GM18951 (cell line): ENCODE results near the gene FBXL7.

Experiments
- POLR2A ChIP-seq: IDR thresholded peaks from 4 replicates; pipeline ENCODE4 v1.6.1; 2011; ENCODE audit warnings: mild to moderate bottlenecking; ENCODE audit not compliant: insufficient read length, insufficient read depth; ENCODE audit errors: extremely low read depth
- in situ Hi-C: fragments of 300-500 bp; cut with MboI; formaldehyde crosslinking; loops from one replicate; pipeline ENCODE4 v1.12.0; 2022; ENCODE audit warnings: low sequenced_read_pairs, mixed read lengths, inconsistent platforms; ENCODE audit not compliant: unreplicated experiment

Gene FBXL7

DNA sequence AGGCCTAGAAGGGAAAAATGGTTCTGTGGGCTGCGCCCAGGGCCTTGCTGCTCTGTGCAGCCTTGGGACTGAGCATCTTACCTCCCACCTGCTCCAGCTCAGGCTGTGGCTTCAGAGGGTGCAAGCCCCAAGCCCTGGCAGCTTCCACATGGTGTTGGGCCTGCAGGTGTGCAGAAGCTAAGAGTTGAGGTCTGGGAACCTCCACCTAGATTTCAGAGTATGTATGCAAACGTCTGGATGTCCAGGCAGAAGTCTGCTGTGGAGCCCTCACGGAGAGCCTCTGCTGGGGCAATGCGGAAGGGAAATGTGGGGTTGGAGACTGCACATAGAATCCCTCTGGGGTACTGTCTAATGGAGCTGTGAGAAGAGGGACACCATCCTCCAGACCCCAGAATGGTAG, 36.0 kb downstream of the FBXL7 start:
- TF ChIP-seq POLR2A: no peak
- in situ Hi-C loops: no loop called here

DNA sequence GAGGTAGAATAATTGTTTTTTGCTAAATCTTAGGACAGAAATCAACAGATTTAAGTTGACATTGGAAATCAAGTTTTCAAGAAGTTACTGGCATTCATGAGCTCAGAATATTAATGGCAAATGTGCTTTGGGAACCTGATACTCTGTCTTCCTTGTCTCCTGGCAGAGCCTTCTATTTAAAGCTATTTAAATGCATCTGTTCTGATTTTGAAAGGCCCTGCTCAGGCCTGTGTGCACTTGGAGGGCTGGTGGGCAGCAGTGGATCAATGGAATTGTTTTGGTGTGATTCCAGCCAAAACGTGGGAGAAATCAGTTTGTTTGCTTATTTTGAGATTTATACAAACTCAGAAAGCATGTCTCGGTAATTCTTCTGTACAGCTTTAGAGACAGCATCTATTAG, 38.5 kb downstream of the FBXL7 start:
- in situ Hi-C loops: no loop called here
- TF ChIP-seq POLR2A: no peak

DNA sequence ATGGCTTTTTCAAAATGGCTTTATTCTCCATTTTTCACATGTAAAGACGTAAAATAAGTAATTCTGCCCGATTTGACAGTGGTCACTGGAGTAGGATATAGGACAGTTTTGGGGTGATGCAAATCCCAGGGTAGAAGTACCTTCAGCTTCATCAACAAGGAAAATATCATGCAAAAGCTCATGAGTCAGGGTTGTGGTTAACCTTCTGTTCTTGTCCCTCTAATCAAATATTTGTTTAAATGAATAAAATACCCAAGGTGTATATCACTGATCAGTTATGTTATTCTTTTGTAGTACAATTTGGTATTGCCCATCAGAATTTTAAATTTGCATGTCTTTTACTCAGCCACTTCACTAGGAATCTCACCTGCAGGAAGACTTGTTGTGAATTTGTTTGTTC, 40.0 kb downstream of the FBXL7 start:
- in situ Hi-C loops: no loop called here
- TF ChIP-seq POLR2A: no peak

DNA sequence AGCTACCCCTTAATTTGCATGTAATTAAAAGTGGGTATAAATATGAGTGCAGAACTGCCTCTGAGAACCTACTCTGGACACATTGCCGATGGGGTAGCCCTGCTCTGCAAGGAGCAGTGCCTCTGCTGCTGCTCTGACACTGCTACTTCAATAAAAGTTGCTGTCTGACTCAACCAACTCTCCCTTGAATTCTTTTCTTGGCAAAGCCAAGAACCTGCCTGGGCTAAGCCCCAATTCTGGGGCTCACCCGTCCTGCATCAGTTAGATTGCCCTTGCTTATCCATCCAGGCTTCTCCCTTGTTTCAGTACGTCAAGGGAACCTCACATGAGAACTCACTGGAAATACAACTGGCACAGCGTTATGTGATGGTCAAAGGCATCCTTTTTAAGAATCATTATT, 44.1 kb downstream of the FBXL7 start:
- no peak for TF ChIP-seq POLR2A
- in situ Hi-C loops: no loop called here

DNA sequence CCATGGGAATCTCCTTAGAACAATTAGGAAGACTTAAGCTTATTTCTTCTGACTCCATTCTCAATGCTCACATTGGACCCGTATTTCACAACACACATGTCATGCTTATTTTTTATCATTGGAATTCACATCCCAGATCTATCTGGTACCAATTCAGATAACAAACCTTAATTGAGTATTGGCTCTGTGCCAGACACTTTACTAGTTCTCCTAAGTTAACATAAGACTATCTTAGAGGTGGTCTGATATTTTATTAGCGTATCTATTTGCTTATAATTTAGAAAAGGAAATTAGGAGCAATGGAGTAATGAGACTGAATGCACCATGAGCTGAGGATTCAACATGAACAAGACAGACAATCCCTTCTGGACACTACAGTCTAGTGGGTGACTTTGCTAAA, 45.1 kb downstream of the FBXL7 start:
- in situ Hi-C loops: no loop called here

DNA sequence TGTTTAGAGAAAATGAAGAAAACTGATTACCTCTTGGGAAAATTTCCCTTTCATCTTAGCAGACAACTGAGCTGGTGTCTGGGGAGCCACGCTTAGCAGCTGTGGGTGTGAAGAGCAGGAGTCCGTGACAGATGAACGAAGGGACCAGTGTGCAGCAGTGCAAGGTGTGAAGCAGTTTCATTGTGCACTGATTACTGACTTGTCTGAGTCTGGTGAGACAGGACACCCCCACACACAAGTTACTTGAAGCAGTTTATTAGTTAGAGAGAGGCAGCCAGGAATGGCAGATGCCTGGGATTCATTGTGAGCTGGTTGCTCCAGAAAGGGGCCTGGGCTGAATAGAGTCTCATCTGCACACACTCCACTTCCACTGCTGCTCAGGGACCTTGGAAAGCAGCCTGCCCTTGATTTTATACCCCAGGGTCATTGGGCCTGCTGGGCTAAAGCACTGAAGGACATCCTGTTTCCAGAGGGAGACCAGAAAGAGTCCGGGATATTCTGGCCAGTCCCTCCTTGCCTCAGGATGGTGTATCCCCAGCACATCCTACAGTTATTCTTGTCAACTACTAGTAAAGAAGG, 47.4 kb downstream of the FBXL7 start:
- in situ Hi-C loops: no loop called here

More for the DNA sequence above, 45.1 kb downstream of the FBXL7 start:
- TF ChIP-seq POLR2A: no peak

DNA sequence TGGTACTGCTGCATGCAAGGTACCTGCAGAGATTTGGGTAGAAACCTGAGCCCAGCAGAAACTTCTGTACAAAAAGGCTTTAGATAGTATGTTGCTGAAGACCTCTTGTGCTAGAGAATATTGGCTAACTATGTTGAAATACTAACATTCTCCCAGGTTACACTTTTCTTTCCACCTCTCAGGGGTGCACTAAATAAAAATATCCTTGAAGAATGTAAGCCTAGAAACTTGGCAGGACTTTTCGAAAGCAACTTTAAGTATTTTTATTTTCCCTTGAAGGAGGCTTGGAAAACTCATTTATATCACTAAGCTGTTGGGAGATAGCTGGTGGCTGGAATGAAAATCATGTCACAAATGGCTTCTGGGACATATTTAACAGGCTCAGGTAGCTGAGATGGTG, 50.0 kb downstream of the FBXL7 start:
- no peak for TF ChIP-seq POLR2A
- in situ Hi-C loops: no loop called here

More for the DNA sequence above, 47.4 kb downstream of the FBXL7 start:
- no peak for TF ChIP-seq POLR2A

DNA sequence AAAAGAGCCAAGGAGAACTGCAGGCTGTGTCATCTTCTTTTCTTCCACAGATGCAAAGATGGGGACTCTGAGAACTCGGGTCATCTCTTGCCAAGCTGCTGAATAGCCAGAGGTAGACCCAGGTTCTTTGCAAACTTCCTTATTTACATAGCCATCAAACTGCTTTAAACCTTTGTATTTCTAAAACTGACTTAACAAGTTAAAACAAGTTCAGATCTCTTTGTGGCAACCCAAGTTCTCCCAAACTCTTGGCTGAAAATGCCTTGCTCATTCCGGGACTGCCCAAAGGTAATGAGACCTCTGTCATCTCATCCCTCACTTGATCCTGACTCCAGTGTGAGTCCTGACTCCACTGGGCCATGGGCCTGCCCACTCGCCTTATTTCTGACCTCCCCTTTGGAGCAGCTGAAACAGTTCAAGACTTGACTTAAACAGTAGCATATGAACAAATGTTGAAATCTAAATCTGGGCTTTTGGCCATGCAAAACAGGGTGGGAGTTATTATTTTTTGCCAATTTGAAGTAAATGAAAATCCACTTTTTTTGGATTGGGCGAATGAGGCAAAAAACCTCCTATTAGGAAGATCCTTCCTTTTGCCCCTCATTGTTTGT, 50.6 kb downstream of the FBXL7 start:
- in situ Hi-C loops: no loop called here
- TF ChIP-seq POLR2A: no peak

DNA sequence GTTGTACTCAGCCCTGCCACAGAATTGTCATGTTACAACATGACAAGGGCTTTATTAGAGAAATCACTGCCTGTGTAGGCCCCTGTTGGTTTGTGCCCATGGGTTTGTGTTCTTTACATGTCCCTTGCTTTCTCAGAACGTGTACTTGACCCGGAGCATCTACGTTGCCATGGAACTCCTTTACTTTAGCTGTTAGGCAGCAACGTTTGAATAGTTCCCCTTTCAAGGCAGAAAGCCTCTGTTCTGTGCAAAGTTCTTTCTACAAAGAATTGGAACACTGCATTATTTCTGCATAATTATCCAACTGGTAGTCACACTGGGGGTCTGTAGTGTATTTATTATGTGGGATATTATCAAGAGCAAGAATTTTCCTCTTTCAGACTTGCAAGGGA, 51.1 kb downstream of the FBXL7 start:
- in situ Hi-C loops: no loop called here

DNA sequence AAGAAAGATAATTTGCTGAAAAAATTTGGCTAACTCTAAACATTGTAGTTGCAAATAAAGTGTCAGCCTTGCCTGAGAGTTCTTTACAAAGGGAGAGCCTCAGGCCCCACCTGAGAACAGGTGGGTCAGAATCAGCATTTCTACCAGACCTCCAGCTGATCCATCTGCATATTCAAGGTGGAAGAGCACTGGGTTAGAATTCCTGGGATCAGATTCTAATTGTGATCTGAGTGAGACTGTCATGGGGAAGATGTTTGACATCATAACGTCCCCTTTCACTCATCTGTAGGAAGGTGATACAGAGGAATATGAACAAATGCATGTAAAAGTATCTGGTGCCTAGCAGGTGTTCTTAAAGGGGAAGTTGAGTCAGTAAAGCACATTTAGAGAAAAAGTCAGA, 54.6 kb downstream of the FBXL7 start:
- no peak for TF ChIP-seq POLR2A
- in situ Hi-C loops: no loop called here

More for the DNA sequence above, 51.1 kb downstream of the FBXL7 start:
- no peak for TF ChIP-seq POLR2A

DNA sequence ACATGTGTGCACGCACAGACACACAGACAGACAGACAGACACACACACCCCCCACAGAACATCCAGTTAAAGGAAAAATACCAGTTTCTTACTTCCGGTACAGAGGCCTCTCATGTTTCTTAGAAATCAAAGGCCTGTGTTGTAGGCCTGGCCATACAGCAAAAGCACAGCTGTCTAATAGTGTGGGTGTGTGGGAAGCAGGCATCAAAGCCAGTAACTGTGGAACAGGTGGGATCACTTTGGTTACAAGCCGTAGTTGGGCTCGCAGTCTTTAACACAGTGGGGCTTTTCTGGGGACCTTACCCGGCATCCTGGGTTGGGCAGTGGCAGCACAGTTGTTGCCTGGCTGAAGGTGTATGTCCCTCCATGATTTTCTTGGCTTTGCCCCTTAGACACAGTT, 55.2 kb downstream of the FBXL7 start:
- in situ Hi-C loops: no loop called here
- no peak for TF ChIP-seq POLR2A

DNA sequence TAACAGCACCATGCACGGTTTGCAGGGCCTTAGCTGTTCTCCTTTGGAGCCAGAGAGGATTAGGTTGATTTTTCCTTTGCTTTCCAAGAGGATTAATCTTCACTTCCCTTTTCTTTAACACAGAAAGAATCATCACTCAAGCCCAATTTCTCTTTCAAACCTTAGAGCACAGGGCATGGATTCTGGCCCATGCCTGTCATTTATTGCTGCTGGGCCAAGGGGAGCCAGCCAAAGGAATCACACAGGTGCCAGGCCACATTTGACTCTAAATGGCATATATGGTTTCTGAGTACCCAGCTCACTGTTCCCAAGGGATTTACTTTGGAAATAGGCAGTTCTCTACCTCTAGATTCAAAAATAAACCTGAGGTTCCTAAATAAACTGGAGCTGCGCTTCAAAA, 58.3 kb downstream of the FBXL7 start:
- in situ Hi-C loops: no loop called here
- TF ChIP-seq POLR2A: no peak

DNA sequence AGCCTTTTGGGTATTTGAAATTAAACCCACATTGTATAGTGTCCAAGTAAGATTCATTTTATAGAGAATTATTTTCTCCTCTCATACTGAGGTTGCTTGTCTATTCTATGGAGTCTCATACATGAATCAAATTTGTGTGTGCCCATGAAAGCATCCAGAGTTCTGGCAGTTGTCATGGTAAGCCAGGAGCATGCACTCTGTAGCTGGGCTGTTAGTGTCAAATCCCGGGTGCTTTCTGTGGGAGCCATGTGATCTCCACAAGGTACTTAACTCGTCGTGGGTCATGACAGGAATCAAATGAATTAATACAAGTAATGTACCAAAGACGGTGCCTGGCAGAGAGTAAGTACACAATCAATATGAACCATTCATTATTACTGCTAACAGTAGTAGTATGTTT, 58.7 kb downstream of the FBXL7 start:
- in situ Hi-C loops: no loop called here
- no peak for TF ChIP-seq POLR2A

DNA sequence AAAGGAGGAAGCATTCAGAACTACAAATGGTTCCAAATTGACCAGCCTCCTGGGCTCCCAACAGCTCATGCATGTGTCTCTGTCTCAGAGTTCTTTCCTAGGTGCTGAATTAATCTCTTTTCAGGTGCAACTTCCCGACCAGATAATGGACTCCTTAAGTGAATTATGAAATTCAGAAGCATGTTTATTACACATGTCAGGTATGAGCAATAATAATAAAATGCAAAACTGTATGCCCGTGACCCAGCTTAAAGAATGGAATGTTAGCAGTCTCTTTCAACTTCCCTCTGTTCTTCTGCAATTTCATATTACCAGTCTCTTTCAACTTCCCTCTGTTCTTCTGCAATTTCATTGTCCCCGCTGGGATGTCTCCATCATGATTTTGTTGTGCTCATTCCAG, 60.4 kb downstream of the FBXL7 start:
- in situ Hi-C loops: no loop called here
- no peak for TF ChIP-seq POLR2A
